Neural cell (in vitro differentiated cells): Measurements from ENCODE around the gene COL4A1.

Experiments used
- CTCF ChIP-seq: fragments of 450-650 bp; IDR thresholded peaks from 2 replicates; pipeline ENCODE4 v1.5.1; 2014; ENCODE audit warnings: antibody characterized with exemption, mild to moderate bottlenecking, moderate library complexity; ENCODE audit not compliant: poor library complexity, severe bottlenecking
- EP300 ChIP-seq: fragments of 450-650 bp; conservative IDR thresholded peaks from 2 replicates; pipeline ENCODE4 v1.6.1; 2014; ENCODE audit warnings: antibody characterized with exemption, mild to moderate bottlenecking, moderate library complexity; ENCODE audit not compliant: poor library complexity, severe bottlenecking
- MXI1 ChIP-seq: fragments of 450-650 bp; conservative IDR thresholded peaks from 2 replicates; pipeline ENCODE4 v1.6.1; 2014; ENCODE audit warnings: antibody characterized with exemption, mild to moderate bottlenecking; ENCODE audit not compliant: poor library complexity, severe bottlenecking
- POLR2AphosphoS5 ChIP-seq: IDR thresholded peaks from 2 replicates; pipeline ENCODE4 v1.6.1; 2012
- REST ChIP-seq: IDR thresholded peaks from 2 replicates; pipeline ENCODE4 v1.6.1; 2012; ENCODE audit warnings: borderline replicate concordance

GRCh38 chr13:110343241-110343865 is 36.4 kb upstream of the COL4A1 start:
- TF ChIP-seq REST (no peak), CTCF (no peak), POLR2AphosphoS5 (no peak), EP300 (no peak), MXI1 (no peak)
